Pancreas (tissue), 10 donors: Measurements from ENCODE around the gene HSDL1. TPM values are rescaled to one million over a fixed set of nuclear protein-coding genes. Genes with fewer than 3 reads are reported as not detected.

Experiments
- ATAC-seq, 4 donors: fragments of 200-7000 bp; cut with Tn5 transposase; one replicate each; pipeline versions ENCODE4 v1.8.0 to v1.9.1; 2020; ENCODE audit warnings: mild to moderate bottlenecking in 4 of 4, moderate library complexity in 4 of 4
- DNase-seq, 6 donors: peaks; one replicate each; pipeline ENCODE4 v3.0.0-alpha.2; 2020
- FAIRE-seq: peaks from 2 replicates; lab custom pipeline; 2012; peaks lifted over from hg19 to GRCh38; lab: Jason Lieb, UNC
- H3K27ac ChIP-seq, 4 donors: fragments of 200-600 bp; sonication (generic); 1 replicate in 3 of 4; 2 replicates in 1 of 4; pipeline versions ENCODE4 v1.5.0 to v1.8.0; 2020
- H3K27me3 ChIP-seq, 4 donors: fragments of 200-600 bp; one replicate each; pipeline ENCODE4 v1.8.0; 2021
- H3K36me3 ChIP-seq, 3 donors: fragments of 200-600 bp; sonication (generic) in 1 of 3; one replicate each; pipeline versions ENCODE4 v1.5.0 to v1.8.0; 2020 to 2021
- H3K4me1 ChIP-seq, 3 donors: fragments of 200-600 bp; one replicate each; pipeline ENCODE4 v1.8.0; 2021
- H3K4me3 ChIP-seq, 4 donors: fragments of 200-600 bp; sonication (generic) in 2 of 4; one replicate each; pipeline versions ENCODE4 v1.5.0 to v1.8.0; 2020 to 2021
- H3K9me3 ChIP-seq, 4 donors: fragments of 200-600 bp; one replicate each; pipeline ENCODE4 v1.8.0; 2021
- CTCF ChIP-seq, 4 donors: fragments of 200-600 bp; sonication (generic) in 3 of 4; IDR thresholded peaks; one replicate each; pipeline versions ENCODE4 v1.5.0 to v1.8.0; 2021; ENCODE audit warnings: antibody characterized with exemption in 4 of 4
- WGBS, 2 donors: extraction: QIAGEN DNeasy Blood & Tissue Kit; methylation state at CpG; one replicate each; pipeline ENCODE4 v1.1.7; 2013; 5-methylcytosine and 5-hydroxymethylcytosine counted together
- intact Hi-C, 3 donors: fragments of 100-400 bp; cut with DNase I; formaldehyde crosslinking; loops; one replicate each; pipeline versions ENCODE4 v1.11.1 to v1.14.2; 2022
- polyA plus RNA-seq, 2 donors: library from polyadenylated mRNA; stranded (reverse); fragments of 200-250 nt; gene quantifications; one replicate each; pipeline ENCODE4 v1.2.3, GENCODE V29; 2013
- total RNA-seq, 6 donors: library from RNA; stranded (reverse); fragmentation: NEBNext Ultra II Directional in 4 of 6; extraction: Animal tissue kit (Norgen Biotek cat#: 25700) in 4 of 6; gene quantifications; one replicate each; pipeline versions ENCODE4 v1.2.1 to v1.2.4, GENCODE V29; 2021 to 2023
- donor health status: healthy with polysubstance abuse.
- donor health status: DM: no; HTN: no; CAD: no; lungs with moderate emphysema.
- donor health status: DM: no; HTN: no; CAD: no.
- donor health status: control.
- donor health status: control.
- donor health status: Bipolar disorder and iron deficiency.
- donor health status: DM: yes; HTN: yes; CAD: no.
- donor health status: DM: no; HTN: no; CAD: no.
- donor health status: DM: no; HTN: no; CAD: no.
- donor health status: DM: yes; HTN: yes; CAD: no.

Gene HSDL1
- total and polyA plus RNA-seq, 8 donors = 4.2 to 14.5 (median 7.1) TPM

DNA sequence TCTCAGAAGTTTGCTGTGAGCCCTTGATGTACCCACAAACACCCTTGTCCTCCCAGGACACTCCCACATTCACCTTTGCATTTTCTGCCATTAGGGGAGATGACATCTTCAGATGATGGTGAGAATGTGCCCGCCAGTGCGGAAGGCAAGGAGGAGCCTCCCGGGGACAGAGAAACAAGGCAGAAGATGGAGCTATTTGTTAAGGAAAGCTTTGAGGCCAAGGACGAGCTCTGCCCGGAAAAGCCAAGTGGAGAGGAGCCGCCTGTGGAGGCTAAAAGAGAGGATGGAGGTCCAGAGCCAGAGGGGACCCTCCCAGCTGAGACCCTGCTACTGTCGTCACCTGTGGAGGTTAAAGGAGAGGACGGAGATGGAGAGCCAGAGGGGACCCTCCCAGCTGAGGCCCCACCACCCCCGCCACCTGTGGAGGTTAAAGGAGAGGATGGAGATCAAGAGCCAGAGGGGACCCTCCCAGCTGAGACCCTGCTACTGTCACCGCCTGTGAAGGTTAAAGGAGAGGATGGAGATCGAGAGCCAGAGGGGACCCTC, 24.9 kb upstream of the HSDL1 start:
- Histone ChIP-seq H3K4me1 (no peaks in the 10 kb centered on the region), H3K36me3 (no peaks in the 10 kb centered on the region), H3K9me3 (no peaks in the 10 kb centered on the region), H3K27ac (no peak overlapping the region), H3K27me3 (peaks cover 0 to 7% (median 0%) of the 10 kb centered on the region in 4 donors), H3K4me3 (no peak overlapping the region)
- no peak for DNase-seq
- WGBS, 2 donors = 63 to 74% methylated on average over 11 of the region's 11 CpGs
- TF ChIP-seq CTCF (IDR thresholded peaks at IDR 0.05) = no peak
- no peak for FAIRE-seq
- ATAC-seq = no peak
- intact Hi-C loops = loop anchor here in 1 of 3 donors (10.0 kb wide), 1 partner anchor 205 kb away; the partner anchor contains the start of gene NECAB2

DNA sequence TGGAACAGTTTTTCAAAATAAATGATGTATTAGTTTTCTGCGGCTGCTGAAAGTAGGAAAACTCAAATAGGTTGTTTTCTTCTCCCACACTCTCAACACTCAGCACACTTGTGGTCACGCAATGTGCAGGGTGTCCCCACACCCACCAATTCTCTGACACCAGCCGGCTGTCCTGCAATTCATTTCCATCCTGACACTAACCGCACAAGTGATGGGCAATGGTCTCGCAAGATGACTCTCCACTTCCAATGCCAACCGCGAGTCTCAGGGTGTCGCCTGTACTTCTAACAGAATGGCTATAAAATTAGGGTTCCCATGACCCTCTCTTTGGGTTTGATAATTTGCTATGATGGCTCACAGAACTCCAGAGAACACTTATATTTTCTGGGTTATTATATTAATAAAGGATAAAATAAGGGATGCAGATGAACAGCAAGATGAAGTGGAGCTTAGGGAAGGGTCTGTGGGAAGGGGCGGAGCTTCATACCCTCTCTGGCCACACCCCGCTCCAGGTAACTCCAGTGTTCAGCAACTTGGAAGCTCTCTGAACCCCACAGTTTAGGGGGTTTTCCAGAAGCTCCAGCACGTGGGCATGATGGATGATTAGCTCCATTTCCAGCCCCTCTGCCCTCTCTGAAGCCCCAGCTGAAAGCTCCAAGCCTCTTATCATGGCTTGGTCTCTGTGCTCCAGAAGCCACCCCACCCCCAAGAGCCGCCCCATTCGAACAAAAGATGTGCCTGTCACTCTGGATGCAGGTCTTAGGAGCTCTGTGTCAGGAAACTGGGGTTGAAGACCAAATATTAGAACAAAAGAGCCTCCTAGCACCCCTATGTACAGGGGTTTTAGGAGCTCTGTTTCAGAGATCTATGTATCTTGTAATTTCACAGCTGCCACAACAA, 22.1 kb upstream of the HSDL1 start:
- no peaks in the 10 kb centered on the region for H3K4me1 ChIP-seq
- DNase-seq (no peak), ATAC-seq (no peak), FAIRE-seq (no peak)
- no peak overlapping the region for H3K27ac ChIP-seq
- H3K9me3 ChIP-seq = no peaks in the 10 kb centered on the region
- no peak overlapping the region for H3K4me3 ChIP-seq
- WGBS, 2 donors = 69 to 79% methylated on average over 13 of the region's 13 CpGs
- peaks cover 0 to 7% (median 0%) of the 10 kb centered on the region in 4 donors for H3K27me3 ChIP-seq
- H3K36me3 ChIP-seq = no peaks in the 10 kb centered on the region
- intact Hi-C loops = no loop called here
- TF ChIP-seq CTCF (IDR thresholded peaks at IDR 0.05) = no peak

GRCh38 chr16:84165746-84166145, 20.8 kb upstream of the HSDL1 start:
- H3K36me3 ChIP-seq = no peaks in the 10 kb centered on the region
- no peak for TF ChIP-seq CTCF (IDR thresholded peaks at IDR 0.05)
- H3K4me1 ChIP-seq = no peaks in the 10 kb centered on the region
- peaks cover 0 to 7% (median 0%) of the 10 kb centered on the region in 4 donors for H3K27me3 ChIP-seq
- intact Hi-C loops = no loop called here
- 84 to 85% methylated on average over 7 of the region's 7 CpGs for WGBS, 2 donors
- DNase-seq (no peak), FAIRE-seq (no peak), ATAC-seq (no peak)
- no peak overlapping the region for H3K27ac ChIP-seq
- H3K4me3 ChIP-seq = no peak overlapping the region
- H3K9me3 ChIP-seq = no peaks in the 10 kb centered on the region

GRCh38 chr16:84161801-84162200, 16.8 kb upstream of the HSDL1 start:
- H3K27ac ChIP-seq = no peak overlapping the region
- no peaks in the 10 kb centered on the region for H3K36me3 ChIP-seq
- ATAC-seq (no peak), DNase-seq (no peak), FAIRE-seq (no peak)
- intact Hi-C loops = no loop called here
- 61 to 62% methylated on average over 3 of the region's 3 CpGs for WGBS, 2 donors
- H3K9me3 ChIP-seq = no peaks in the 10 kb centered on the region
- H3K4me3 ChIP-seq = no peak overlapping the region
- no peaks in the 10 kb centered on the region for H3K4me1 ChIP-seq
- TF ChIP-seq CTCF (IDR thresholded peaks at IDR 0.05) = no peak
- H3K27me3 ChIP-seq = peaks cover 0 to 4% (median 0%) of the 10 kb centered on the region in 4 donors
